Measurements from ENCODE around the gene ATP8A2.

GRCh38 chr13:25493931-25494640 is 122.3 kb downstream of the ATP8A2 start:
- no peak for TF ChIP-seq CTCF (conservative IDR thresholded peaks at IDR 0.05)
- TF ChIP-seq ZFX (IDR thresholded peaks at IDR 0.05) = no peak
